Measurements from ENCODE around the gene OSCP1. TPM values are rescaled to one million over a fixed set of nuclear protein-coding genes. Genes with fewer than 3 reads are reported as not detected.

The OSCP1 gene
- total RNA-seq, 2 donors from 2014 or later: 11.5 to 16.9 TPM

GRCh38 chr1:36446746-36447145 lies 3.5 kb downstream of the OSCP1 start:
- no peaks in the 10 kb centered on the region for H3K27me3 ChIP-seq (replicated peaks; ENCODE audit: insufficient read depth)
- TF ChIP-seq CTCF (IDR thresholded peaks at IDR 0.05): no peak
- H3K27ac ChIP-seq: no peak overlapping the region
- no peak for ATAC-seq (ENCODE audit: insufficient number of reproducible peaks, low FRiP score, low read depth)
- no peak overlapping the region for H3K4me3 ChIP-seq
- no peaks in the 10 kb centered on the region for H3K9me3 ChIP-seq
- H3K4me1 ChIP-seq (ENCODE audit: control insufficient read depth in 1 of 2, low read depth in 2 of 2): peaks cover 0 to 9% of the 10 kb centered on the region in 2 donors
- H3K36me3 ChIP-seq: no peaks in the 10 kb centered on the region
- no peak for DNase-seq (ENCODE audit: low spot score)

GRCh38 chr1:36446271-36446670 lies 4.0 kb downstream of the OSCP1 start:
- Histone ChIP-seq H3K9me3 (no peaks in the 10 kb centered on the region), H3K36me3 (no peaks in the 10 kb centered on the region), H3K4me3 (no peak overlapping the region), H3K27me3 (replicated peaks; ENCODE audit: insufficient read depth) (no peaks in the 10 kb centered on the region), H3K4me1 (ENCODE audit: control insufficient read depth in 1 of 2, low read depth in 2 of 2) (peaks cover 0 to 9% of the 10 kb centered on the region in 2 donors), H3K27ac (no peak overlapping the region)
- ATAC-seq (ENCODE audit: insufficient number of reproducible peaks, low FRiP score, low read depth) (no peak), DNase-seq (ENCODE audit: low spot score) (no peak)
- no peak for TF ChIP-seq CTCF (IDR thresholded peaks at IDR 0.05)

- Histone ChIP-seq H3K36me3 (no peaks in the 10 kb centered on the region), H3K4me1 (ENCODE audit: control insufficient read depth in 1 of 2, low read depth in 2 of 2) (no peaks in the 10 kb centered on the region), H3K4me3 (no peak overlapping the region), H3K27me3 (replicated peaks; ENCODE audit: insufficient read depth) (no peaks in the 10 kb centered on the region), H3K27ac (no peak overlapping the region), H3K9me3 (no peaks in the 10 kb centered on the region)
- ATAC-seq (ENCODE audit: insufficient number of reproducible peaks, low FRiP score, low read depth) (no peak), DNase-seq (ENCODE audit: low spot score) (no peak)
- no peak for TF ChIP-seq CTCF (IDR thresholded peaks at IDR 0.05)
Observed at GRCh38 chr1:36443297-36443696, 7.0 kb downstream of the OSCP1 start.

GRCh38 chr1:36442337-36442736 lies 7.9 kb downstream of the OSCP1 start:
- H3K27ac ChIP-seq: no peak overlapping the region

GRCh38 chr1:36440646-36441045 lies 9.6 kb downstream of the OSCP1 start:
- no peak overlapping the region for H3K27ac ChIP-seq
- no peaks in the 10 kb centered on the region for H3K9me3 ChIP-seq
- no peak overlapping the region for H3K4me3 ChIP-seq
- H3K27me3 ChIP-seq (replicated peaks; ENCODE audit: insufficient read depth): no peaks in the 10 kb centered on the region
- TF ChIP-seq CTCF (IDR thresholded peaks at IDR 0.05): no peak
- DNase-seq (ENCODE audit: low spot score) (no peak), ATAC-seq (ENCODE audit: insufficient number of reproducible peaks, low FRiP score, low read depth) (no peak)
- H3K4me1 ChIP-seq (ENCODE audit: control insufficient read depth in 1 of 2, low read depth in 2 of 2): no peaks in the 10 kb centered on the region
- H3K36me3 ChIP-seq: no peaks in the 10 kb centered on the region

More at GRCh38 chr1:36442337-36442736, 7.9 kb downstream of the OSCP1 start:
- TF ChIP-seq CTCF (IDR thresholded peaks at IDR 0.05): no peak
- H3K36me3 ChIP-seq: no peaks in the 10 kb centered on the region
- DNase-seq (ENCODE audit: low spot score): no peak
- no peaks in the 10 kb centered on the region for H3K4me1 ChIP-seq (ENCODE audit: control insufficient read depth in 1 of 2, low read depth in 2 of 2)
- no peaks in the 10 kb centered on the region for H3K9me3 ChIP-seq
- no peak overlapping the region for H3K4me3 ChIP-seq
- no peak for ATAC-seq (ENCODE audit: insufficient number of reproducible peaks, low FRiP score, low read depth)
- H3K27me3 ChIP-seq (replicated peaks; ENCODE audit: insufficient read depth): no peaks in the 10 kb centered on the region

All from thoracic aorta (tissue), 2 donors.